Measurements from ENCODE around the gene ZCCHC17.
A peak's percentile ranks its signal among the peaks of the same experiment; 100 is the strongest.
"Not testable (repeated sequence)": the region's sequence is repeated elsewhere in the genome, so short reads cannot be mapped to it uniquely, and the experiment has no call there.

The ZCCHC17 gene, protein sequence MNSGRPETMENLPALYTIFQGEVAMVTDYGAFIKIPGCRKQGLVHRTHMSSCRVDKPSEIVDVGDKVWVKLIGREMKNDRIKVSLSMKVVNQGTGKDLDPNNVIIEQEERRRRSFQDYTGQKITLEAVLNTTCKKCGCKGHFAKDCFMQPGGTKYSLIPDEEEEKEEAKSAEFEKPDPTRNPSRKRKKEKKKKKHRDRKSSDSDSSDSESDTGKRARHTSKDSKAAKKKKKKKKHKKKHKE

GRCh38 chr1:31296486-31297276 lies at the start of gene ZCCHC17, which contains the start of gene SNRNP40:
ZCCHC17 (plus strand) TSS chr1:31297032; CDS start chr1:31310099, 13,067 bp downstream.
SNRNP40 (minus strand) TSS chr1:31296788; CDS start chr1:31296751, 37 bp downstream.
- DNase-seq: peak; percentile 97

GRCh38 chr1:31248276-31248675 lies 48.6 kb upstream of the ZCCHC17 start:
- no peak for DNase-seq

DNA sequence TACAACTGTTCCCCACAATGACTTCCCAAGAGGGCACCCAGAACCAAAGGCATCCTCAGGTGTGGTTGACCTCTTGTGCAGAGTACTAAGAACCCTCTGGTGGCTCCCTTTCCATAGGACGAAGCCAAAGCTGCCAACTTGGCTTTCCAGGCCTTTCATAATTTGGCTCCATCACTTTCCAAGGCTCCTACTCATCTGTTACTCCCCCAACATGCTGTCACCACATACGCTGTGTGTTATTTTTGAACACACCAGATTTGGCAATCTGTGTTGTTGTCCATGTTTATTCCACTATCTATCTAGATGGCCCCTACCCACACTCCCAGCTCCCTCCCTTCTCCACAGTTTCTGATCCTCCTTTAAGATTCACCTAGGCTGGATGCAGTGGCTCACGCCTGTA lies 47.0 kb upstream of the ZCCHC17 start:
- no peak for DNase-seq

DNA sequence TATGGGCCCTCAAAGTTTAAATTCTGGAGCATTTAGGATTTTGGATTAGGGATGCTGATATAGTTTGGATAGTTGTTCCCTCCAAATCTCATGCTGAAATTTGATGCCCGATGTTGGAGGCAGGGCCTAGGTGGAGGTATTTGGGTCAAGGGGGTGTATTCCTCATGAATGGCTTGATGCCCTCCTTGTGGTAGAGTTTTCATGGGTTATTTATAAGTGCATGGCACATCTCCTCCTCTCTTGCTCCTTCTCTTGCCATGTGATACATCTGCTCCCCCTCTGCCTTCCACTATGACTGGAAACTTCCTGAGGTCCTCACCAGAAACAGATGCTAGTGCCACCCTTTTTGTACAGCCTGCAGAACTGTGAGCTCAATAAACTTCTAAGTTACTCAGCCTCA lies 39.6 kb upstream of the ZCCHC17 start:
- no peak for DNase-seq

- no peak for DNase-seq
Observed at GRCh38 chr1:31258581-31258980, 38.3 kb upstream of the ZCCHC17 start.

- no peak for DNase-seq
Observed at GRCh38 chr1:31259746-31260145, 37.1 kb upstream of the ZCCHC17 start.

GRCh38 chr1:31261916-31262315 lies 34.9 kb upstream of the ZCCHC17 start:
- no peak for DNase-seq

- not testable (repeated sequence) for DNase-seq
Observed at GRCh38 chr1:31262393-31262792, 34.4 kb upstream of the ZCCHC17 start.

DNA sequence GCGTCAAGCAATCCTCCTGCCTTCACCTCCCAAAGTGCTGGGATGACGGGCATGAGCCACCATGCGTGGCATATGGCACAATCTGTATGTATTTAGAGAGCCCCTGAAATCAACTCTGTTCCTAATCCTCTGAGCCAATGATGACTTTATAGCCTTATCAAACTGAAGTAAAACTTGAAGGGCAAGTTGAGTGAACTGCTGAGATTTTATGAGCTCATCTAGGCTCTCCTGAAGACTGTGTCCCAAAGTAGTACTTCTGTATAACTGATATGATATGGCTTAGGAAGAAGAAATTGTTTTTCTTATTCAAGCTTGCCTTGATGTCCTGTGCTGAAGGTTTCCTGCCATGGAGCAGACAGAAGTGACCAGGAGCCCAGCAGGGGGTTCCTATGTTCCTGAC lies 33.4 kb upstream of the ZCCHC17 start:
- no peak for DNase-seq

- no peak for DNase-seq
Observed at GRCh38 chr1:31264790-31265386, 31.9 kb upstream of the ZCCHC17 start.

DNA sequence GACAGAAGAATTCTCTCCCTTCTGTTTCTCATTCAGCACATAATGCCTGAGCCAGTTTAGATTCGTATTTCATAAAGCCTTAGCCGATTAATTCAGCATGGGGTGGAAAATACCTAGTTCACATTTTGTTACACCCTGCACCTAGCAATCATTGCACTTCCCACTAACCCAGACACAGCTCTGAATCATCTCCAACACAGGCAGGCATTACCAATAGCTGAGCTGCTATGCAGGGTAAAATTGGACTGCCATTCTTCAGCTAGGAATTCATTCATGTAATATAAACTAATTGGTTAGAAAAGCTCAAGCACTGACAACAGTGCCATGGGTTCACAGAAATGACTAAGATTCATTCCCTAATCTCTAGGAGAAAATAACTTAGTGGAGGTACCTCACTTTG lies 30.3 kb upstream of the ZCCHC17 start:
- DNase-seq: no peak

DNA sequence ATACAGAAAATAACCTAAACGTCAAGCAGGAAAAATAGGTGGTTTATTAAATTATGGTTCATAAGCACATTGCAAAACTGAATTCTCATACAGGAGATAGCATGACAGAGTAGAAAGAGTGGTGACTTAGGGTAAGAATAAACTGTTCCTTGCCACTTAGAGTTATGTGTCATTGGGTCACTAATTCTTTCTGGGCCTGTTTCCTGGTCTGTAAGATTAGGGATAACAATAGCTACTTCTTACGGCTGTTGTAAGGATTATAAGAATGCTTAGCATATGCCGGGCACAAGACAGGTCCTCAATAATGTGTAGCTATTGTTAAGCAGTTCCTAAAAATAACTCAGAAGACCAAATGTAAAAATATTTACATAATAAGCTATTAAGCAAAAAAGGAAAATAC lies 24.5 kb upstream of the ZCCHC17 start:
- no peak for DNase-seq

DNA sequence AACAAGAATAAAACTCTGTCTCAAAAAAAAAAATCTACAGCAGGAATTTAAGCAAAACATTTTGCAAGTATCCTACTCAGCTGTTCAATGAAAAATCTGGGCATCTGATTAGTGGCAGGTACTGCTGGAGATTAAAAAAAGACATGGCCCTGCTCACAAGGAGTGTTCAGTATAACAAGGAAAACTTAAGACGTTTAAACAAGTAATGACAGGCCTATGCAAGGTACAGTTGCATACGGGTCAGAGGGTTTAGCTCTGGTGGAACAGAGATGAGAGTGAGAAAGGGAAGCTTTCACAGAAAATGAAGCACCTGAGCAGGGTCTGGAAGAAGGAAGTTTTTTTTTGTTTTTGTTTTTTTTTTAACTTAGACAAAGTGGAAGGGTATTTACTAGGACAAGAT lies 23.2 kb upstream of the ZCCHC17 start:
- DNase-seq: no peak

DNA sequence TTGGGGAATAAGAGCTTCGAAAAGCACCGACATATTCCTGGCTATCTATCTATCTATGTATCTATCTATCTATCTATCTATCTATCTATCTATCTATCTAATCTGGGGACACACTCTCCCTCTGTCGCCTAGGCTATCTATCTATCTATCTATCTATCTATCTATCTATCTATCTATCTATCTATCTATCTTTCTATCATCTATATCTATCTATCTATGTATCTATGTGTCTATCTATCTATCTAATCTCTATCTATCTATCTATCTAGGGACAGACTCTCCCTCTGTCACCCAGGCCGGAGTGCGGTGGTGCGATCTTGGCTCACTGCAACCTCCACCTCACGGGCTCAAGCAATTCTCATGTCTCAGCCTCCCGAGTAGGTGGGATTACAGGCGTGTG lies 14.4 kb upstream of the ZCCHC17 start:
- DNase-seq: not testable (repeated sequence)

DNA sequence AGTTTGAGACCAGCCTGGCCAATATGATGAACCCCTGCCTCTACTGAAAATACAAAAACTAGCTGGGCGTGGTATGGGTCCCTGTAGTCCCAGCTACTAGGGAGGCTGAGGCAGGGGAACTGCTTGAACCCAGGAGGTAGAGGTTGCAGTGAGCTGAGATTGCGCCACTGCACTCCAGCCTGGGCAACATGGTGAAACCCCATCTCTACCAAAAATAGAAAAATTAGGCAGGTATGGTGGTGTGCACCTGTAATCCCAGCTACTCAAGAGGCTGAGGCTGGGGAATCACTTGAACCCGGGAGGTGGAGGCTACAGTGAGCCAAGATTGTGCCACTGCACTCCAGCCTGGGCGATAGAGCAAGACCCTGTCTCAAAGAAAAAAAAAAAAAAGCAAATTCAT lies 9.0 kb upstream of the ZCCHC17 start:
- DNase-seq: not testable (repeated sequence)

- no peak for DNase-seq
Observed at GRCh38 chr1:31289021-31289420, 7.8 kb upstream of the ZCCHC17 start.

DNA sequence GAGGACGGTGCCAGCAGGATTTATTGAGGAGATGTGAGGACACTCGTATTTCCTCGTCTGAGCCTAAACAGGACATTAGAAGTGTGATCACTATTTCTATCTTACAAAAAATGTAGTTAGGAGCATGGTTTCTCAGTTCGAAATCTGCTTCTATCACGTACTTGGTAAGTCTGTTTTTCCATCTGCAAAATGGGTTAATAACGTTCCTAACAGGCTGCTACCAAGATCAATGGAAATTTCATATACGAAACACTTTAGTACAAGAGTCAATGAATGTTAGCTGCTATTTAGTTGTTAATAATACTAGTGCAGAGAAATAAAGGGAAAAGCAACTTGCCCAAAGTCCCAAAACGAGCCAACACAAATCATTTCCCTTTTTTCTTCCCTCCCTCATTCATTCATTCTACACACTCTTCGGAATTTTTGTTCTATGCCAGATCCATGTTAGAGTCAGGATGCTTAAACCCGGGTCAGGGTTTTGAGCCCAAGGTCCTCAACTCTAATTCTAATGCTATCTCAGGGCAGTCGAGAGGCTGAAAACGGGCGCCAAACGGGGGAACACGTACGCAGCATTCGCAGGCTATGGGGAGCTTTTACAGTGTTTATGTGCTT lies 852 bp upstream of the ZCCHC17 start:
- DNase-seq: no peak

DNA sequence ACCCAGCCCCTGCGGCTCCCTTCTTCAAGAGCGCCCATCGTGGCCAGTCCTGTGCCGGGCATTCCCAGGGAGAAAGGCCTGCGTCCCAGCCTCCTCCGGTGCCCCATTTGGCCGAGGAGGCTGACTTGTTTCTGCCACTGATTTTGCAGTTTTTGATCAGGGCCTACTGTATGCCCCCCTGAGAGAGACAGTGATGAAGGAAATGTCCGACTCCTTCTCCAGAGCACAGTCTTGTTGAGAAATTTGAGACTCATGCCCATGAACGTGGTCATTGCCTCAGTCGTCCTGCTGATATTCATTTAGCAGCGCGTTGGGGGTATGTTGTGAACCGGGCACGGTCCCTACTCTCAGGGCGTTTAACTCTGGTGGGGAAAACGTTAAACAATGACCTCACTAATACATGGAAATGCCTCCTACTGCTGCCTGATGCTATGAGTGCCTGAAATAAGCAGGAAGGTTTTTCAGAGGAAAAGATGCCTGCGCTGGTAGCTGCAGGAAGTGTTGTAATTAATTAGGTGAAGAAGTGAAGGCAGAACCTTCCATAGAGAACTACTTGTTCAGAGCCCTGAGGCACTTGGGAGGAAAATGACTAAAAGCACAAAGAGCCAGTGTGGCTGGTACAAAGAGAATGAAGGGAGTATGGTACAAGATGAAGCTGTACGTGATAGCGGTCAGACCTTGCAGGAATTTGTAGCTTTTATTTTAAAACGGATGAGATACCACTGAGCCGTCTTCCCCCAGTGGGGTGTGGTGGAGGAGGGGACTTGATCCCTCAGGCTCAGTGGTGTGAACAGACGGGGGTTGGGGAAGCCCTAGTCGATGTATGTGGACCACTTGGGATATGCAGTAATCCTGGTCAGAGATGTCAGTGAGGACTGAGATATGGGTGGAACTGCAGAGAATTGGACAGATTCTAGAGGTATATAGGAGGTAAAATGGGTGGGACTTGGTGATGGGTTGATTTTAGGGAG lies 730 bp downstream of the ZCCHC17 start:
- DNase-seq: no peak

- DNase-seq: no peak
Observed at GRCh38 chr1:31299365-31299764, 2.5 kb downstream of the ZCCHC17 start.

GRCh38 chr1:31300193-31300592 lies 3.4 kb downstream of the ZCCHC17 start:
- DNase-seq: no peak

GRCh38 chr1:31302709-31303441 lies 6.0 kb downstream of the ZCCHC17 start:
- DNase-seq: no peak

GRCh38 chr1:31306278-31306677 lies 9.4 kb downstream of the ZCCHC17 start:
- DNase-seq: peak; percentile 53

All from amniotic stem cell (primary cell).